Uterus (tissue), 4 donors: Measurements from ENCODE around the gene RALGPS1. TPM values are rescaled to one million over a fixed set of nuclear protein-coding genes. Genes with fewer than 3 reads are reported as not detected.

Experiments
- DNase-seq, 2 donors: peaks; one replicate each; pipeline ENCODE4 v3.0.0-alpha.2; 2019 to 2020
- H3K27ac ChIP-seq, 2 donors: fragments of 200-600 bp; sonication (generic); 1 replicate in 1 of 2; 2 replicates in 1 of 2; pipeline ENCODE4 v1.5.1; 2016 to 2018
- H3K27me3 ChIP-seq, 2 donors: fragments of 200-600 bp; sonication (generic); one replicate each; pipeline ENCODE4 v1.5.1; 2018 to 2019; ENCODE audit warnings: control low read depth in 1 of 2
- H3K36me3 ChIP-seq, 2 donors: fragments of 200-600 bp; sonication (generic); one replicate each; pipeline ENCODE4 v1.5.1; 2019; ENCODE audit warnings: control low read depth in 1 of 2
- H3K4me1 ChIP-seq, 2 donors: fragments of 200-600 bp; sonication (generic); one replicate each; pipeline ENCODE4 v1.5.1; 2018 to 2019; ENCODE audit warnings: control low read depth in 1 of 2
- H3K4me3 ChIP-seq, 2 donors: fragments of 200-600 bp; sonication (generic); 1 replicate in 1 of 2; 2 replicates in 1 of 2; pipeline ENCODE4 v1.5.1; 2018 to 2019; ENCODE audit warnings: mild to moderate bottlenecking in 1 of 2
- H3K9me3 ChIP-seq, 2 donors: fragments of 200-600 bp; sonication (generic); one replicate each; pipeline ENCODE4 v1.5.1; 2019; ENCODE audit warnings: control low read depth in 1 of 2
- POLR2A ChIP-seq, 2 donors: fragments of 450-650 bp; IDR thresholded peaks; one replicate each; pipeline ENCODE4 v1.6.1; 2016; ENCODE audit warnings: antibody characterized with exemption in 2 of 2, mild to moderate bottlenecking in 1 of 2, moderate library complexity in 1 of 2
- intact Hi-C: fragments of 100-400 bp; cut with DNase I; formaldehyde crosslinking; loops from one replicate; pipeline ENCODE4 v1.15.1; 2023; ENCODE audit warnings: low total_unique reads
- total RNA-seq, 4 donors: library from RNA; depleted of rRNA in 3 of 4; stranded (reverse); fragments of >200 nt in 3 of 4; gene quantifications; one replicate each; pipeline versions ENCODE4 v1.1.0 to v1.2.4, GENCODE V29; 2014 to 2023
- TF ChIP-seq, protein P1 (sequence below), 4 experiments: fragments of 200-600 bp in 2 of 4; fragments of 450-650 bp in 2 of 4; sonication (generic) in 2 of 4; IDR thresholded peaks; one replicate each; pipeline ENCODE4 v1.5.1; 2016 to 2019; ENCODE audit warnings: antibody characterized with exemption in 4 of 4, mild to moderate bottlenecking in 2 of 4, moderate library complexity in 1 of 4
- donor health status: DM: yes; HTN: yes; CAD: no.

RALGPS1 gene
- total RNA-seq, 4 donors from 2014 or later: 8.5 to 16.7 (median 14.5) TPM

DNA sequence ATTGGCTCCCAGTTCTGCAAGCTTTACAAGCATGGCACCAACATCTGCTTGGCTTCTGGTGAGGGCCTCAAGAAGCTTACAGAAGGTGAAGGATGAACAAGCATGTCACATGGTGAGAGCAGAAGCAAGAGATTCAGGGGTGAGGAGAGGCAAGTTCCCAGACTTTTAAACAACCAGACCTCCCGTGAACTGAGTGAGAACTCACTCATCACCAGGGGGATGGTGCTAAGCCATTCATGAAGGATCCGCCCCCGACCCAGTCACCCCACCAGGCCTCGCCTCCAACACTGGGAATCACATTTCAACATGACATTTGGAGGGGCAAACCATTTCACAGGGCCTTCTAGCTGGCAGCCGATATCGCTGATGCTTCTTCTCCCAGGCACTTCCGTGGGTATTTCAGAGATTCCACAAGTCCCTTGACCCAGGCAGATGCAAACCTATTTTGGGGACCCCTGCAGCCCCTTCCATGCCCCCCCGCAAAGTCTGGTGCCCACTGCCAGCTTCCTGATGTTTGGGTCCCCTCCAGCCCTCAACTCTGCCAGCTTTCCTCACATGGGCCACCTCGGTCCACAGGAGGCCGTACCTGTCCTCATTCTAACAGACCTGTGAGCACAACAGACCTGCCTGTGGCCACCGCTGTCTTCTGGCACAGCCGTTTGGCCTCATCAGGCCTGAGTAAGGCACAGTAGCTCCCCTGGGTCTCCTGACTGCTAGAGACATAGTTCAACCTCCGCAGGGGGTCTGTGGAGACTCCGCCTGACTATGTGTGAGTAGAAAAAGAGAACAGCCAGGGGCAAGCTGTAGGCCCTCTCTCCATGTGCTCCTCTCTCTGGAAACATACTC, 268.5 kb downstream of the RALGPS1 start:
- TF ChIP-seq, protein P1, sequence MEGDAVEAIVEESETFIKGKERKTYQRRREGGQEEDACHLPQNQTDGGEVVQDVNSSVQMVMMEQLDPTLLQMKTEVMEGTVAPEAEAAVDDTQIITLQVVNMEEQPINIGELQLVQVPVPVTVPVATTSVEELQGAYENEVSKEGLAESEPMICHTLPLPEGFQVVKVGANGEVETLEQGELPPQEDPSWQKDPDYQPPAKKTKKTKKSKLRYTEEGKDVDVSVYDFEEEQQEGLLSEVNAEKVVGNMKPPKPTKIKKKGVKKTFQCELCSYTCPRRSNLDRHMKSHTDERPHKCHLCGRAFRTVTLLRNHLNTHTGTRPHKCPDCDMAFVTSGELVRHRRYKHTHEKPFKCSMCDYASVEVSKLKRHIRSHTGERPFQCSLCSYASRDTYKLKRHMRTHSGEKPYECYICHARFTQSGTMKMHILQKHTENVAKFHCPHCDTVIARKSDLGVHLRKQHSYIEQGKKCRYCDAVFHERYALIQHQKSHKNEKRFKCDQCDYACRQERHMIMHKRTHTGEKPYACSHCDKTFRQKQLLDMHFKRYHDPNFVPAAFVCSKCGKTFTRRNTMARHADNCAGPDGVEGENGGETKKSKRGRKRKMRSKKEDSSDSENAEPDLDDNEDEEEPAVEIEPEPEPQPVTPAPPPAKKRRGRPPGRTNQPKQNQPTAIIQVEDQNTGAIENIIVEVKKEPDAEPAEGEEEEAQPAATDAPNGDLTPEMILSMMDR (IDR thresholded peaks at IDR 0.05): no peak
- TF ChIP-seq POLR2A (IDR thresholded peaks at IDR 0.05): no peak
- intact Hi-C loops: no loop called here
- Histone ChIP-seq H3K27ac (peak overlapping the region; percentile 93 to 99), H3K9me3 (no peaks in the 10 kb centered on the region), H3K27me3 (no peaks in the 10 kb centered on the region), H3K4me3 (no peak overlapping the region), H3K36me3 (no peaks in the 10 kb centered on the region), H3K4me1 (peaks cover 9 to 18% of the 10 kb centered on the region in 2 donors)
- peak in 1 of 2 donors; percentile 20 for DNase-seq

- Histone ChIP-seq H3K27me3 (no peaks in the 10 kb centered on the region), H3K9me3 (no peaks in the 10 kb centered on the region), H3K4me1 (peaks cover 9 to 22% of the 10 kb centered on the region in 2 donors), H3K36me3 (no peaks in the 10 kb centered on the region), H3K4me3 (no peak overlapping the region), H3K27ac (peak overlapping the region; percentile 93 to 99)
- peak; percentile 76 to 87 for DNase-seq
- TF ChIP-seq, protein P1 (IDR thresholded peaks at IDR 0.05): no peak
- intact Hi-C loops: no loop called here
These were observed 269.4 kb downstream of the RALGPS1 start for GRCh38 chr9:127183814-127184582.

- Histone ChIP-seq H3K27ac (peak overlapping the region; percentile 93 to 99), H3K4me3 (no peak overlapping the region), H3K4me1 (peaks cover 9 to 22% of the 10 kb centered on the region in 2 donors), H3K27me3 (no peaks in the 10 kb centered on the region), H3K36me3 (no peaks in the 10 kb centered on the region), H3K9me3 (no peaks in the 10 kb centered on the region)
- intact Hi-C loops: no loop called here
- DNase-seq: no peak
- TF ChIP-seq, protein P1 (IDR thresholded peaks at IDR 0.05): no peak
- no peak for TF ChIP-seq POLR2A (IDR thresholded peaks at IDR 0.05)
These were observed 270.1 kb downstream of the RALGPS1 start for GRCh38 chr9:127184641-127185040.

DNA sequence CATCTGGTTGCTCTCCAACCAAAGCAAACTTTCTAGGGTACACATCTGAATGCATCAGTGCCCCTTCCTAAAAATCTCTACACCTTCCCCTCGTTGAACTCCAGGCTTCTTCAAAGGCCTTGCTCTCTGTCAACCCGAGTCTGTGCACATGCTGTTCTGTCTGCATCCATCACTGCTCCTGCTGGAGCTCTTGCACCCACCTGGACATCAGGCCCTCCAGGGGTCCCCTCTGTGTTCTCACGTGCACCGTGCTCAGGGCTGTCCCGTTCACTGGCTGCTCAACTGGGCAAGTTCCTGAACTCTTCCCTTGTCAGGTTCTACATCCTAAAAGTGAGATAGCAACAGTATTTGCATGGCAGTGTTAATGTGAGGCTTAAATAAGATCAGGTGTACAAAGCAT, 270.6 kb downstream of the RALGPS1 start:
- H3K4me1 ChIP-seq: peaks cover 9 to 22% of the 10 kb centered on the region in 2 donors
- no peak for DNase-seq
- intact Hi-C loops: no loop called here

More for the DNA sequence above, 270.6 kb downstream of the RALGPS1 start:
- Histone ChIP-seq H3K9me3 (no peaks in the 10 kb centered on the region), H3K4me3 (no peak overlapping the region), H3K36me3 (no peaks in the 10 kb centered on the region), H3K27me3 (no peaks in the 10 kb centered on the region), H3K27ac (peak overlapping the region; percentile 93 to 99)
- TF ChIP-seq, protein P1 (IDR thresholded peaks at IDR 0.05): no peak
- no peak for TF ChIP-seq POLR2A (IDR thresholded peaks at IDR 0.05)
